CD4-positive, alpha-beta T cell (primary cell): ENCODE data around the gene MUL1. TPM values are rescaled to one million over a fixed set of nuclear protein-coding genes. Genes with fewer than 3 reads are reported as not detected.

Experiments
- ATAC-seq: fragments of 200-7000 bp; cut with Tn5 transposase; one replicate; pipeline ENCODE4 v1.10.0; 2022; ENCODE audit warnings: mild to moderate bottlenecking; ENCODE audit not compliant: poor library complexity
- CTCF ChIA-PET: fragments of 350-600 bp; sonication (Branson Sonifier 250); formaldehyde crosslinking; loops from one replicate; lab custom pipeline; 2021; ENCODE audit warnings: antibody characterized with exemption, inconsistent platforms; lab: Charles Lee
- POLR2A ChIA-PET: fragments of 350-600 bp; sonication (Branson Sonifier 250); formaldehyde crosslinking; loops from one replicate; lab custom pipeline; 2021; ENCODE audit warnings: antibody characterized with exemption, inconsistent platforms; lab: Charles Lee
- DNase-seq, 14 experiments: peaks; one replicate each; pipeline ENCODE4 v3.0.0-alpha.2; 2013 to 2020; ENCODE audit warnings: mixed read lengths in 2 of 14
- H3K27ac ChIP-seq, 2 donors: one replicate each; pipeline versions ENCODE4 v1.5.1 to v1.7.0; 2013; ENCODE audit warnings: low read length in 2 of 2, low read depth in 1 of 2, mild to moderate bottlenecking in 1 of 2
- H3K27me3 ChIP-seq, 2 experiments: 1 replicate in 1 of 2; 2 replicates in 1 of 2; pipeline versions ENCODE4 v1.6.1 to v1.7.0; 2013; ENCODE audit warnings: low read length in 2 of 2, control low read depth in 1 of 2, mild to moderate bottlenecking in 1 of 2, moderate library complexity in 1 of 2; ENCODE audit not compliant: insufficient read depth in 2 of 2, control insufficient read depth in 1 of 2
- H3K36me3 ChIP-seq: one replicate; pipeline ENCODE4 v1.6.1; 2013; ENCODE audit warnings: low read length, control low read depth; ENCODE audit not compliant: insufficient read depth
- H3K4me1 ChIP-seq: one replicate; pipeline ENCODE4 v1.6.1; 2013; ENCODE audit warnings: low read length, control low read depth; ENCODE audit not compliant: insufficient read depth
- H3K4me3 ChIP-seq: one replicate; pipeline ENCODE4 v1.5.1; 2013; ENCODE audit warnings: mild to moderate bottlenecking, low read length, moderate library complexity
- H3K9me3 ChIP-seq, 2 experiments: 1 replicate in 1 of 2; 2 replicates in 1 of 2; pipeline versions ENCODE4 v1.6.1 to v1.7.0; 2013; ENCODE audit warnings: low read length in 2 of 2, mild to moderate bottlenecking in 2 of 2, control low read depth in 1 of 2, moderate library complexity in 1 of 2; ENCODE audit not compliant: control insufficient read depth in 1 of 2, insufficient read depth in 1 of 2
- H3K27ac Mint-ChIP-seq: one replicate; pipeline ENCODE4 v1.8.0; 2020; ENCODE audit warnings: mixed read lengths
- H3K27me3 Mint-ChIP-seq: one replicate; pipeline ENCODE4 v1.8.0; 2021; ENCODE audit warnings: mixed read lengths
- H3K36me3 Mint-ChIP-seq: one replicate; pipeline ENCODE4 v1.8.0; 2021; ENCODE audit warnings: low read depth, mixed read lengths
- H3K4me1 Mint-ChIP-seq: one replicate; pipeline ENCODE4 v1.8.0; 2021; ENCODE audit warnings: low read depth, mixed read lengths
- H3K4me3 Mint-ChIP-seq: one replicate; pipeline ENCODE4 v1.8.0; 2020; ENCODE audit warnings: mild to moderate bottlenecking, mixed read lengths
- H3K9me3 Mint-ChIP-seq: one replicate; pipeline ENCODE4 v1.8.0; 2020; ENCODE audit warnings: mixed read lengths
- CTCF ChIP-seq: fragments of 200-600 bp; IDR thresholded peaks from one replicate; pipeline ENCODE4 v1.8.0; 2022; ENCODE audit warnings: antibody characterized with exemption, mild to moderate bottlenecking
- intact Hi-C, 2 experiments: fragments of 100-400 bp; cut with DNase I in 1 of 2; cut with micrococcal nuclease in 1 of 2; formaldehyde crosslinking; loops; one replicate each; pipeline versions ENCODE4 v1.15.1 to v1.9.0; 2023 to 2025; cut with DNase I, micrococcal nuclease
- total RNA-seq, 174 experiments: library from RNA in 2 of 174; stranded (reverse) in 2 of 174; gene quantifications; one replicate each; pipeline ENCODE4 v1.2.3 and lab custom pipeline; 2021 to 2026

The MUL1 gene
- total RNA-seq, 2 experiments from 2014 or later: 17.2 to 17.6 TPM

- H3K9me3 ChIP-seq: peaks cover 0 to 8% of the 10 kb centered on the region in 2 experiments
- H3K27ac ChIP-seq: no peak overlapping the region
- intact Hi-C loops: no loop called here
- H3K27me3 ChIP-seq: peaks cover 58 to 75% of the 10 kb centered on the region in 2 experiments
- H3K4me1 Mint-ChIP-seq: no peaks in the 10 kb centered on the region
- H3K27me3 Mint-ChIP-seq: peaks cover 97% of the 10 kb centered on the region
- no peaks in the 10 kb centered on the region for H3K36me3 ChIP-seq
- no peak overlapping the region for H3K4me3 ChIP-seq
- H3K9me3 Mint-ChIP-seq: no peaks in the 10 kb centered on the region
- POLR2A ChIA-PET: no interaction called here
- H3K4me3 Mint-ChIP-seq: no peak overlapping the region
- H3K36me3 Mint-ChIP-seq: no peaks in the 10 kb centered on the region
- no peak for DNase-seq
- no peak for ATAC-seq
- no peak for TF ChIP-seq CTCF
- CTCF ChIA-PET: no interaction called here
- H3K4me1 ChIP-seq: peaks cover 9% of the 10 kb centered on the region
- H3K27ac Mint-ChIP-seq: no peak overlapping the region
These were observed 31.5 kb downstream of the MUL1 start for GRCh38 chr1:20476265-20477038.

GRCh38 chr1:20474996-20475395 is 33.0 kb downstream of the MUL1 start:
- peaks cover 94% of the 10 kb centered on the region for H3K27me3 Mint-ChIP-seq
- peaks cover 9% of the 10 kb centered on the region for H3K4me1 ChIP-seq
- H3K27me3 ChIP-seq: peaks cover 52 to 63% of the 10 kb centered on the region in 2 experiments
- no peaks in the 10 kb centered on the region for H3K9me3 Mint-ChIP-seq
- no peak overlapping the region for H3K4me3 Mint-ChIP-seq
- no peaks in the 10 kb centered on the region for H3K36me3 ChIP-seq
- no peak overlapping the region for H3K27ac Mint-ChIP-seq
- intact Hi-C loops: no loop called here
- DNase-seq (no peak), ATAC-seq (no peak)
- peaks cover 0 to 8% of the 10 kb centered on the region in 2 experiments for H3K9me3 ChIP-seq
- no peak for TF ChIP-seq CTCF
- CTCF ChIA-PET: interaction anchor here (0.7 kb wide), 1 partner anchor 378 kb away, joined by 3 read pairs; no protein-coding TSS in a partner anchor
- H3K36me3 Mint-ChIP-seq: no peaks in the 10 kb centered on the region
- H3K27ac ChIP-seq: no peak overlapping the region
- H3K4me1 Mint-ChIP-seq: no peaks in the 10 kb centered on the region
- H3K4me3 ChIP-seq: no peak overlapping the region
- POLR2A ChIA-PET: no interaction called here

GRCh38 chr1:20474333-20474975 is 33.5 kb downstream of the MUL1 start:
- ATAC-seq (no peak), DNase-seq (no peak)
- H3K4me1 Mint-ChIP-seq: no peaks in the 10 kb centered on the region
- peaks cover 9% of the 10 kb centered on the region for H3K4me1 ChIP-seq
- H3K27me3 Mint-ChIP-seq: peaks cover 94% of the 10 kb centered on the region
- no peak overlapping the region for H3K4me3 ChIP-seq
- H3K9me3 ChIP-seq: peaks cover 0 to 8% of the 10 kb centered on the region in 2 experiments
- no peak overlapping the region for H3K27ac Mint-ChIP-seq
- H3K4me3 Mint-ChIP-seq: no peak overlapping the region
- no peak overlapping the region for H3K27ac ChIP-seq
- ChIA-PET POLR2A (no interaction called here), CTCF (interaction anchor here (0.7 kb wide), 1 partner anchor 377 kb away, joined by 3 read pairs; no protein-coding TSS in a partner anchor)
- H3K36me3 Mint-ChIP-seq: no peaks in the 10 kb centered on the region
- H3K36me3 ChIP-seq: no peaks in the 10 kb centered on the region
- no peak for TF ChIP-seq CTCF
- peaks cover 52 to 58% of the 10 kb centered on the region in 2 experiments for H3K27me3 ChIP-seq
- H3K9me3 Mint-ChIP-seq: no peaks in the 10 kb centered on the region
- intact Hi-C loops: no loop called here
